Epithelial cell of proximal tubule (primary cell): ENCODE results near the gene ZNF546. TPM values are rescaled to one million over a fixed set of nuclear protein-coding genes. Genes with fewer than 3 reads are reported as not detected.
"Not testable (repeated sequence)": the region's sequence is repeated elsewhere in the genome, so short reads cannot be mapped to it uniquely, and the experiment has no call there.

ENCODE experiments used
- DNase-seq: peaks from one replicate; pipeline ENCODE4 v3.0.0-alpha.2; 2011; ENCODE audit warnings: low read depth
- H3K4me3 ChIP-seq: 2 replicates; pipeline ENCODE4 v1.5.1; 2011; ENCODE audit warnings: low read depth, mild to moderate bottlenecking, low read length
- CTCF ChIP-seq: conservative IDR thresholded peaks from 2 replicates; pipeline ENCODE4 v1.5.1; 2012; ENCODE audit warnings: low read depth, mild to moderate bottlenecking, low read length
- total RNA-seq: library from RNA; depleted of rRNA; stranded (reverse); fragments of >200 nt; gene quantifications from 2 replicates; pipeline ENCODE4 v1.2.3, GENCODE V29; 2015

The ZNF546 gene
- total RNA-seq, 1 donor from 2014 or later = 0.17 TPM

GRCh38 chr19:40026597-40026970 is 29.7 kb downstream of the ZNF546 start:
- no peak overlapping the region for H3K4me3 ChIP-seq
- no peak for TF ChIP-seq CTCF
- DNase-seq = no peak

- TF ChIP-seq CTCF = no peak
- DNase-seq = no peak
- no peak overlapping the region for H3K4me3 ChIP-seq
These were observed 37.2 kb downstream of the ZNF546 start for GRCh38 chr19:40033989-40034560.

- TF ChIP-seq CTCF = no peak
These were observed 39.1 kb downstream of the ZNF546 start for GRCh38 chr19:40035996-40036395.

GRCh38 chr19:40038047-40038446 is 41.2 kb downstream of the ZNF546 start:
- not testable (repeated sequence) for DNase-seq, H3K4me3 ChIP-seq

More at GRCh38 chr19:40035996-40036395, 39.1 kb downstream of the ZNF546 start:
- DNase-seq = no peak
- no peak overlapping the region for H3K4me3 ChIP-seq

- H3K4me3 ChIP-seq, DNase-seq: not testable (repeated sequence)
These were observed 44.9 kb downstream of the ZNF546 start for GRCh38 chr19:40041718-40042117.

- H3K4me3 ChIP-seq = no peak overlapping the region
- no peak for DNase-seq
- TF ChIP-seq CTCF = no peak
These were observed 56.6 kb downstream of the ZNF546 start for GRCh38 chr19:40053491-40053890.

- no peak for TF ChIP-seq CTCF
- no peak for DNase-seq
- peak overlapping the region; percentile 77 for H3K4me3 ChIP-seq
These were observed 57.8 kb downstream of the ZNF546 start for GRCh38 chr19:40054632-40055031.

- no peak for TF ChIP-seq CTCF
- no peak for DNase-seq
- H3K4me3 ChIP-seq = peak overlapping the region; percentile 77
These were observed 58.2 kb downstream of the ZNF546 start for GRCh38 chr19:40055049-40055448.
